ENCODE data around the gene SIGLEC11. TPM values are rescaled to one million over a fixed set of nuclear protein-coding genes. Genes with fewer than 3 reads are reported as not detected.

SIGLEC11 gene
- total RNA-seq, 3 donors from 2014 or later (not counting 1 experiment from before 2014, with no cell fraction given) = 0.40 to 0.75 TPM; not detected in 1

DNA sequence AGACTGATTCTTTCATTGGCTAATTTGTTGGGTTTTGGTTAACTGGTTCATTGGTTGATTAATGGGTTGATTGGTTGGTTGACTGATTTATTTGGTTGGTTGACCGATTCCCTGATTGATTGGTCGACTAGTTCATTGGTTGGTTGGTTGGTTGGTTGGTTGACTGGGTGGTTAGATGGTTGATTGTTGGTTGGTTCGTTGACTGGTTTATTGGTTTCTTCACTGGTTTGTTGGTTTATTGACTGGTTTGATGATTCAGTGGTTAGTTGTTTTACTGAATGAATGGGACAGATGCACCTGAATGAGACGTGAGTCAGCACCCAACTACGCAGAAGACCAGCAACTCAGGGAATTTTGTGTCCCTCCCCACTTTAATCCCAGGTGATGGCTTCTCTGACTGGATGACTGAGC is 28.9 kb downstream of the SIGLEC11 start:
- H3K27ac ChIP-seq (ENCODE audit: low read length) = no peak overlapping the region
- Mint-ChIP-seq H3K27me3 (ENCODE audit: low read depth in 2 of 2) (no peaks in the 10 kb centered on the region), H3K36me3 (no peaks in the 10 kb centered on the region), H3K4me3 (peak overlapping the region; percentile 66), H3K27ac (peak overlapping the region; percentile 10 to 65), H3K4me1 (peaks cover 61 to 68% of the 10 kb centered on the region in 2 donors), H3K9me3 (peaks cover 0 to 5% of the 10 kb centered on the region in 2 donors)
- intact Hi-C loops (cut with micrococcal nuclease) = loop anchor here (5.0 to 10.0 kb wide), 2 partner anchors 95 to 153 kb away; partner anchors contain the start of genes VRK3 and ZNF473
- TF ChIP-seq, protein P1, sequence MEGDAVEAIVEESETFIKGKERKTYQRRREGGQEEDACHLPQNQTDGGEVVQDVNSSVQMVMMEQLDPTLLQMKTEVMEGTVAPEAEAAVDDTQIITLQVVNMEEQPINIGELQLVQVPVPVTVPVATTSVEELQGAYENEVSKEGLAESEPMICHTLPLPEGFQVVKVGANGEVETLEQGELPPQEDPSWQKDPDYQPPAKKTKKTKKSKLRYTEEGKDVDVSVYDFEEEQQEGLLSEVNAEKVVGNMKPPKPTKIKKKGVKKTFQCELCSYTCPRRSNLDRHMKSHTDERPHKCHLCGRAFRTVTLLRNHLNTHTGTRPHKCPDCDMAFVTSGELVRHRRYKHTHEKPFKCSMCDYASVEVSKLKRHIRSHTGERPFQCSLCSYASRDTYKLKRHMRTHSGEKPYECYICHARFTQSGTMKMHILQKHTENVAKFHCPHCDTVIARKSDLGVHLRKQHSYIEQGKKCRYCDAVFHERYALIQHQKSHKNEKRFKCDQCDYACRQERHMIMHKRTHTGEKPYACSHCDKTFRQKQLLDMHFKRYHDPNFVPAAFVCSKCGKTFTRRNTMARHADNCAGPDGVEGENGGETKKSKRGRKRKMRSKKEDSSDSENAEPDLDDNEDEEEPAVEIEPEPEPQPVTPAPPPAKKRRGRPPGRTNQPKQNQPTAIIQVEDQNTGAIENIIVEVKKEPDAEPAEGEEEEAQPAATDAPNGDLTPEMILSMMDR (IDR thresholded peaks at IDR 0.05) = no peak
- H3K4me1 ChIP-seq (ENCODE audit: control insufficient read depth, insufficient read depth, low read length) = peaks cover 61% of the 10 kb centered on the region
- H3K4me3 ChIP-seq (ENCODE audit: low read length) = no peak overlapping the region
- no peak for DNase-seq
- no peaks in the 10 kb centered on the region for H3K27me3 ChIP-seq (ENCODE audit: control insufficient read depth, insufficient read depth, low read length)
- peaks cover 6% of the 10 kb centered on the region for H3K36me3 ChIP-seq (ENCODE audit: control insufficient read depth, insufficient read depth, low read length)
- H3K9me3 ChIP-seq (ENCODE audit: control insufficient read depth, insufficient read depth, low read length) = no peaks in the 10 kb centered on the region
- WGBS (ENCODE audit: insufficient coverage) = 78% methylated on average over 5 of the region's 5 CpGs
- ATAC-seq = no peak

DNA sequence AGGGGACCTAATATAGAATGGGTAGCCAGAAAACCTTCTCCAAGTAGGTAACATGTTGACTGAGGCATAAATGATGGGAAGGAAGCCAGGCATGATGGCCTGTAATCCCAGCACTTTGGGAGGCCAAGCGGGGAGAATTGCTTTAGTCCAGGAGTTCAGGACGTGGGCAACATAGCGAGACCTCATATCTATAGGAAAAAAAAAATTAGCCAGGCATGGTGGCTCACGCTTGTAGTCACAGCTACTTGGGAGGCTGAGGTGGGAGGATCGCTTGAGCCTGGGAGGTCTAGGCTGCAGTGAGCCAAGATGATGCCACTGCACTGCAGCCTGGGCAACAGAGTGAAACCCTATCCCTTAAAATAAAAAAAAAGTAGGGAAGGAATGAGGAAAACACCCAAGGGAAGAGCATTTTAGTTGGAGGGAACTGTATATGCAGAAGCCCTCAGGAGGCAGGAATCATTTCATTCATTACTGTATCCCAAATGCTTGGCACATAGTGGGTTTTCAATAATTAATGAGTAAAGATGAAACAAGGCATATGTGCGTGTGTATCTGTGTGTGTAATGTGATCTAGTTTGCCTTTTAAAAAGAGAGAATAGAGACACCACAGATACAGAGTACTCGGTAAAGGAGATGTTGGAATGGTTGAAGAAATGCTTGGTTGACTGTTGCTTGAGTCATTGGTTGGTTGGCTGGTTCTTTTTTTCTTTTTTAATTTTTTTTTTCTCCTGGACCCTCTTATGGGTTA is 29.5 kb downstream of the SIGLEC11 start:
- Histone ChIP-seq H3K4me3 (ENCODE audit: low read length) (no peak overlapping the region), H3K27me3 (ENCODE audit: control insufficient read depth, insufficient read depth, low read length) (no peaks in the 10 kb centered on the region), H3K4me1 (ENCODE audit: control insufficient read depth, insufficient read depth, low read length) (peaks cover 61% of the 10 kb centered on the region), H3K9me3 (ENCODE audit: control insufficient read depth, insufficient read depth, low read length) (no peaks in the 10 kb centered on the region), H3K36me3 (ENCODE audit: control insufficient read depth, insufficient read depth, low read length) (peaks cover 10% of the 10 kb centered on the region), H3K27ac (ENCODE audit: low read length) (no peak overlapping the region)
- ATAC-seq (no peak), DNase-seq (no peak)
- Mint-ChIP-seq H3K36me3 (no peaks in the 10 kb centered on the region), H3K9me3 (peaks cover 0 to 5% of the 10 kb centered on the region in 2 donors), H3K27me3 (ENCODE audit: low read depth in 2 of 2) (no peaks in the 10 kb centered on the region), H3K4me1 (peaks cover 61 to 68% of the 10 kb centered on the region in 2 donors), H3K4me3 (peak overlapping the region; percentile 66), H3K27ac (peak overlapping the region; percentile 97)
- 96% methylated on average over 7 of the region's 7 CpGs for WGBS (ENCODE audit: insufficient coverage)
- intact Hi-C loops (cut with micrococcal nuclease) = loop anchor here (5.0 to 10.0 kb wide), 2 partner anchors 96 to 153 kb away; partner anchors contain the start of genes VRK3 and ZNF473
- TF ChIP-seq, protein P1 (IDR thresholded peaks at IDR 0.05) = no peak

DNA sequence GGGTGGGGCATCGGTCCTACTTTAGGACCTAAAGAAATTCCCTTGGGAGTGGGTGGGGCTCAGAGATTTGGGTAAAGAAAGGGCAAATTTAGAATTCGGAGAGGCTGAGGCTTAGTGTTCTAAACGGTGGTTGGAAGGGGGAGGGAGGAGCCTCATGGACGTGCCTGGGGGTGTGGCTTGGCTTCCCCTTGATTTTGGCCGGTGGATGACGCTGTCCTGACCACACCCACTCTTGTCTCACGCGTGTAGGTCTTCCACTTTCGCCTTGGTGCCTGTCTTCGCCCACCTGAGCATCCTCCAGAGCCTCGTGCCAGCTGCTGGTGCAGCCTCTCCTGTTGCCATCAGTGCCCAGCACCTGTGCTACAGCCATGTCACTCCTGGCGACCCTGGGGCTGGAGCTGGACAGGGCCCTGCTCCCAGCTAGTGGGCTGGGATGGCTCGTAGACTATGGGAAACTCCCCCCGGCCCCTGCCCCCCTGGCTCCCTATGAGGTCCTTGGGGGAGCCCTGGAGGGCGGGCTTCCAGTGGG is 30.4 kb downstream of the SIGLEC11 start:
- DNase-seq (peak; percentile 26 to 46), ATAC-seq (no peak)
- H3K4me3 Mint-ChIP-seq = peak overlapping the region; percentile 99
- H3K27me3 Mint-ChIP-seq (ENCODE audit: low read depth in 2 of 2) = no peaks in the 10 kb centered on the region
- H3K36me3 ChIP-seq (ENCODE audit: control insufficient read depth, insufficient read depth, low read length) = peaks cover 11% of the 10 kb centered on the region
- H3K9me3 ChIP-seq (ENCODE audit: control insufficient read depth, insufficient read depth, low read length) = no peaks in the 10 kb centered on the region
- no peaks in the 10 kb centered on the region for H3K36me3 Mint-ChIP-seq
- H3K4me1 ChIP-seq (ENCODE audit: control insufficient read depth, insufficient read depth, low read length) = peaks cover 61% of the 10 kb centered on the region
- TF ChIP-seq, protein P1 (IDR thresholded peaks at IDR 0.05) = no peak
- no peak overlapping the region for H3K27ac ChIP-seq (ENCODE audit: low read length)
- no peaks in the 10 kb centered on the region for H3K27me3 ChIP-seq (ENCODE audit: control insufficient read depth, insufficient read depth, low read length)
- intact Hi-C loops (cut with micrococcal nuclease) = loop anchor here (5.0 to 10.0 kb wide), 2 partner anchors 97 to 154 kb away; partner anchors contain the start of genes VRK3 and ZNF473
- no peak overlapping the region for H3K4me3 ChIP-seq (ENCODE audit: low read length)
- peaks cover 61 to 68% of the 10 kb centered on the region in 2 donors for H3K4me1 Mint-ChIP-seq
- WGBS (ENCODE audit: insufficient coverage) = 83% methylated on average over 15 of the region's 15 CpGs
- H3K9me3 Mint-ChIP-seq = peaks cover 0 to 5% of the 10 kb centered on the region in 2 donors
- H3K27ac Mint-ChIP-seq = peak overlapping the region; percentile 97
